GM21576 (cell line): ENCODE data around the gene YES1.
"Not testable (repeated sequence)": the region's sequence is repeated elsewhere in the genome, so short reads cannot be mapped to it uniquely, and the experiment has no call there.

Experiments
- ATAC-seq: cut with Tn5 transposase; IDR thresholded peaks from one replicate; pipeline ENCODE4 v1.9.1; 2021; ENCODE audit warnings: mild to moderate bottlenecking, moderate library complexity; ENCODE audit not compliant: unreplicated experiment

The YES1 gene

DNA sequence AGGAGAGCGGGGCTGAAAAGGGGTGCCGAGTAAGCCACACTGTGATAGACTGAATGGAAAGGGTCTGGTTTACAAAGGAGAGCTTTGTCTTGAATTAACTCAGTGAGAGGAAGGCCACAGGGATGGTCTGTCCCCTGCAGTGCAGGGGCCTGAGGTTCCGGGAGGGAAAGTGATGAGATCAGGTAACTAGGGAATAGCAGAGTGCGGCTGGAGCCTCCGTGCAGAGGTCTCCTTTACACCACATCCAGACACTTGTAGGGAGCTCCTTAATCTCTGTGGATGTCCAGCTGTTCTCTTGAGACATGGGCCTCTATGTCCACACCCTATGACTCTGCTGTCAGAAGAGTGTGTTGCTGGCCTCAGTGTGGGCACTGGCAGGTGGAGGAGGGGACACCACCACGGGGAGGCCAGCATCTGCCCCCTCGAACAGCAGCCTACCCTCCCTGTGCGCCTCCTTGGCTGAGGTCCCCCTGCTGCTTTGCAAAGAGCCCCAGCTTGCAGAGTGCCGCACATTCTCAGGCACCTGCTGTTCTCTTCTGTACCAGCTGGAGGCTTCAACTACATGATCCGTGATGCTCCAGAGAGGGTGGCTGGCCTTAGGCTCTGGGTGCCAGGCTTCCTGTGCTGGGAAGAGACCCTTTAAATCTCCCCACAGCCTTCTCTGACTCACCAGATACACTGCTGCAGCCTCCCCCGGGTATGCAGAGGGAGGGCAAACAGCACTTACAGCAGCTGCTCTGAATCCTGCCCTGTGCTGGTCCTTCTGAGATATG, 125.5 kb downstream of the YES1 start:
- ATAC-seq, result no peak

DNA sequence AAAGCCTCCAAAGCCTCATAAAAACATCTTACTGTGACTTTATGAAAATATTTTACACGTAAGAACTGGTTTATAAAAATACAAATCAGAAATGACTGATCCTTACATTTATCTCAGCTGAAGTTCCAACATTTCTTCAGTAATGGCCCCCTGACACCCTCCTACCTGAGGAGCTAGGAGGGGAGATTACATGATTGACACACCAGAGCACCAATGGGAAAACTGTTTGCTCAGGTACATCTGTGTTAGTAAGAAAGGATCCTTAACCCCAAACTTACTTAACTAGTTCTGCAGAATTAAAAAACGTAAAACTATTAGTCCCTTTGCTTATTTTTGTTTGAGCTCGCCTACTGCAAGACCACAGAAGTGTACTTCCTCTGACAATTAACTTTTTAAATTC, 126.6 kb downstream of the YES1 start:
- no peak for ATAC-seq

DNA sequence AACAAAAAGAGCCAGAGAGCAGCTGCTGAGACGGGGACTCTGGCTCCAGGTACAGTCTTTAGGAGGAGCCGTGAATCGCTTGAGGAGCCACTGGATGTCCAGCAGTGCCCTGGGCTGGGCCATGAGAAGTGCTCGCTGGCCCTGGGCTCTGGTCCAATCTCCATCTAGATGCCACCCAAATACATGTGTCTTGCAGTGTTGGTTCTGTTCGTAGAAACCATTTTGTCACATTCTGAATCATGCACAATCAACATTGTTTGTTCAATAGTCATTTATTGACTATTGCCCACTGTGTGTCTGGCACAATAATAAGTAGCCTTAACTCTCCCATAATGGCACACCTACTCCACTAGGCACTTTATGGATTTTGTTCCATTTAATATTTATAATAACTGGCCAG, 128.5 kb downstream of the YES1 start:
- ATAC-seq, result no peak

DNA sequence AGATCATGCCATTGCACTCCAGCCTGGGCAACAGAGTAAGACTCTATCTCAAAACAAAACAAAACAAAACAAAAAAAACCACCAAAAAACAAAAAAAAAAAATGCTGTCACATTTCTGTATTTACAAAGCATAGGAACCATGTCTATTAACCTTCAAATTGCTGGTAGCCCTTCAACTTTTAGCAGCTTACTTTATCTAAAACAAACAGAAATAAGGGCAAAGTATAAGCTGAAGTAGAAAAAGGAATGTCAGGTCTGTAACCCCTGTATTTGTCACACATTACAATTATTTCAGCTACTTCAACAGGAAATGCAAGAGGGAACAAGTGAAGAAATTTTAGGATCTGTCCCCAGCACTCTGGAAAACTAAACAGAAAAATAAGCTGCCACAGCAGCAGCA, 129.2 kb downstream of the YES1 start:
- no peak for ATAC-seq

DNA sequence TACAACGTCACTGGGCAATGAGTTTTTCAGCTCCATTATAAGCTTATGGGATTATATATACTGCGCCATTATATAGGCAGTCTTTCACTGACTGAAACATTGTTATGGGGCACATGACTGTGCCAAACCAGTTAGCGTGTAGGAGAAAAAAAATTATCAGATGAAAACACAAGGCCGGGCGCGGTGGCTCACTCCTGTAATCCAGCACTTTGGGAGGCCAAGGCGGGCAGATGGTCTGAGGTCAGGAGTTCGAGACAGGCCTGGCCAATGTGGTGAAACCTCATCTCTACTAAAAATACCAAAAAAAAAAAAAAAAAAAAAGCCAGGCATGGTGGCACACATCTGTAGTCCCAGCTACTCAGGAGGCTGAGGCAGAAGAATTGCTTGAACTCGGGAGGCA, 129.6 kb downstream of the YES1 start:
- ATAC-seq, result not testable (repeated sequence)

DNA sequence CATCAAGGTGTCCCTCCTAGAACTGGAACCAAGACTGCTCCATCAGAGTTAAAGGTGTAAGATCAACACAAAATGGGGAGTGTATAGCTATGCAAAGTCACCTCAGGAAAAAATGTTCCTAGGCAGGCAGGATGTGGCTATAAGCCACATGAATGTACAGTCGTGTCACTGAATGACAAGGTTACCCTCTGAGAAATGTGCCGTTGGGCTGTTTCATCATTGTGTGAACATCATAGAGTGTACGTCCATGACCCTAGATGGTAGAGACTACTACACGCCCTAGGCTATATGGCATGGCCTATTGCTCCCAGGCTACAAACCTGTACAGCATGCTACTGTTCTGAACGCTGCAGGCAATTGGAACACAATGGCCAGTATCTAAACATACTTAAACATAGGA, 130.1 kb downstream of the YES1 start:
- ATAC-seq, result no peak

DNA sequence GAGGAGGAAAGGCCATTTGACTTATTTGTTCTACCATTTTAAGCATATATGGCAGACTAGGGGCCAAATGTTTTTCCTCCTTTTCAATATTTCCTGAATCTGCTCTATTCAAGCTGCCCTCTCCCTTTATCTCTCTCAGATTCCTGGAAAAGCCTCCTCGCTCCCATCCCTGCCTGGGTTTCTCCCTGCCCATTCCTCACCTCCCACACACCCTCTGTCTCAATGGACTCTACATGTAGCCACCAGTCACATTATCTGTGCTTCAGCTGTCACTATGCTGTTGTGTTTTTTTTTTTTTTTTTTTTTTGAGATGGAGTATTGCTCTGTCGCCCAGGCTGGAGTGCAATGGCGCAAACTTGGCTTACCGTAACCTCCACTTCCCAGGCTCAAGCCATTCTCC, 131.7 kb downstream of the YES1 start:
- no peak for ATAC-seq

DNA sequence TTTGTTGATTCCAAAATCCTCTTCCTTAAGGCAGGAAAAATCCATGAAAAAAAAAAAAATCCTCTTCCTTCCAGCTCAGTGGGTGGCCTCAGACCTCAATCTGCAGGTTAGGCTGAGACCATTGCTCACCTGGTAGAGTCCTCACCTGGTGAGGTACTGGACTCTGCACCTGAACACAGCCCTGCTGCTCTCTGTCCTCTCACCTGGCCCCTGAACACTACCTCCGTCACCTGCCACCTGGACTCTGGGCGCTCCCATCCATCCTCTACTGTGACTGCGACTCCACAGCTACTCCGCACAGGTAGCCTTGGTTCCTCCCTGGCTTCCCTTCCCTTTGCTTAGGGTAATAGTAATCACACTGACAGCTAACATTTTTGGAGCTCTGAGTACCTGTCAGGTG, 132.5 kb downstream of the YES1 start:
- ATAC-seq, result no peak

DNA sequence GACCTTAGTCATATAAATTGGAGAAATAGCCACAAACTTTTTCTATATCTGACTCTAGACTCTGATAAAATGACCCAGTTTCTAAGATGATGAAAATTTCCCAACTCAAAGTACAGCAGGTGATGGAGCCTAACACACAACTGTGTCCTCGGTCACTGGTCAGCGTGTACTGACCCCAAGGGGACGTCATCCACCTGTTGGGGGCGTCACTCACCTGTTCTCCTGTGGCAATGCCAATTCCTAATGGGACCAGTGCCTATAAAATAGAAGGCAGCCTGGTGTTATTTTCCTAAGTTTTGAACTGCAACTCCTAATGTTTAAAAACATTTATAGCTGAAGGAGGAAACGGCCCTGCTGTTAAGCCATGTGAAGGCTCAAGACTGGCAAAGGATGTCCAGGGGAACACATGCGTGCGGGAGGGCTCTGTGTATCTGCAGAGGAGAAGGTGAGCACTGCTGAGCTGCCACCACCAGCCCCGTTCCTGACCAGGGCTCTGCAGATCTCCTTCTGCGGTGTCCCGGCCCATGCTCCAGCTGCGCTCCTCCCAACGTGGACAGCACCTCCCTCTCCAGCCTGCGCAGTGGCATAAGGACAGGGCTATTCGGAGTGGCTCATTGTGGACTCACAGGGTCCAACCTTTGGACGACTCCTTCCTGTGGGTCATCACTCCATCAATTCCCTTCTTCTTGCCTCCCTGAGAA, 133.4 kb downstream of the YES1 start:
- no peak for ATAC-seq

DNA sequence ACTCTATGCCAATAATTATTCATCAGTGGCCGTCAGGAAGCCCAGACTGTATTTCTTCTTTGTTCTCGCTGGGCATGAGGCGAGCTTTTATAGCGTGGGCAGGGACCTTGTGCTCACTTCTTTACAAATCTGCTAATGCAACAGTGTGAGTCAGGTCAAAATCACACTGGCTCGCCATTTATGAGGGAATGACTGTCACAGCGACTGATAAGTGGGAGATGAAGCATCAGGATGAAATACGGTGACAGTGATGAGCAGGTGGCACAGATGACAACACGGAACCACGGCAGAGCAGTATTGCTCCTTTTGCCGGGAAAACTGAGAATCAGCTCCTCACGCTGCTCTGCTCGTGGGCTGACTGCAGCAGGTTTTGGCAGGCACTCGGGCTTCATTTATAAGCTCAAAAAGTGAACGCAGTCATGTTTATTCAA, 134.1 kb downstream of the YES1 start:
- no peak for ATAC-seq

DNA sequence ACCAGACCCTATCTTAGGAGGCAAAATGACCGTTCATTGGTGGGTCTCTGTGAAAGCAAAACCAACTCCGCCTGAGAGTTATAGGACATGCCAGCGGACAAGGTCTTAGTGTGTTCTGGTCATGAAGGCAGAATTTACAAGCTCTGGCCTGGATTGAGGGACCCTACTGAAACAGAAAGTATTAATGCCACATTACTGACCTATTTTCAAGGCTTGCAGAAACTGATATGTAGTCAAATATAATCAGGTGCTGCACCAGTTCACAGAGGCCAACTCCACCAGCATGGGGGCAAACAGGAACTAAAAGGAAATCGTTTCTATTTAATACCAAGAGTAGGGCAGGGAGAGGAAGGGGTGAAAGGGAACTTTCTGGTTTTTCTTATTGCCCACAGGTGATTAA, 134.9 kb downstream of the YES1 start:
- ATAC-seq, result no peak

DNA sequence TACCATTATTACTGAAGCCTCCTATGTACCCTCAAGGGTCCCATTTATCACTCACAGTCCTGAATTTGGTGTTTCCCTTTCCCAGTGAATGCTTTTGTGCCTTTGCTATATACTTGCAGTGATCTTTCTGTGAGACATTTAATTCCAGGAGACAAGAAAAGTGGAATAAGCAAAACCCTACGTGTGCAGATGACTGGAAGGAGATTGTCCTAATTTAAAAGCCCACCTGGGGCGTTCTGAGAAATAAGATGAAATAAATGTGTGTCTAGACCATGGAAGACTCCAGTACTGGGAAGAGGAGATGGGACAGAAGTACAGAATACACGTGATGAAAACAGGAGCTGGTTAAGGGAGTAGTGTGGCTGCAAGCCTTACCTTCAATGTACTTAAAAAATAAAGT, 135.3 kb downstream of the YES1 start:
- ATAC-seq, result no peak

DNA sequence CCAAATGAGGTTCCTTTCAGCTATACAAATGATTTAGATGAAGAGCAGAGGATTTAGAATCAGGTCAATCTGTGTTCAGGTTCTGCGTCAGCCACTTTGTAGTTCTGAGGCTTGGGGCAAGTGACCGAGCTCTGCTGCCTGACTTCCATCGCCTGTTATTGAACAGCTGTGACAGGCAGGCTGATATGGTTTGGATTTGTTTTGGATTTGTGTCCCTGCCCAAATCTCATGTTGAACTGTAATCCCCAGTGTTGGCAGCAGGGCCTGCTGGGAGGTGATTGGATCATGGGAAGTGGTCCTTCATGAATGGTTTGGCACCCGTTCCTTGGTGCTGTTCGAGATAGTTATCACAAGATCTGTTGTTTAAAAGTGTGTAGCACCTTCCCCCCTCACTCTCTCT, 136.0 kb downstream of the YES1 start:
- ATAC-seq, result no peak

DNA sequence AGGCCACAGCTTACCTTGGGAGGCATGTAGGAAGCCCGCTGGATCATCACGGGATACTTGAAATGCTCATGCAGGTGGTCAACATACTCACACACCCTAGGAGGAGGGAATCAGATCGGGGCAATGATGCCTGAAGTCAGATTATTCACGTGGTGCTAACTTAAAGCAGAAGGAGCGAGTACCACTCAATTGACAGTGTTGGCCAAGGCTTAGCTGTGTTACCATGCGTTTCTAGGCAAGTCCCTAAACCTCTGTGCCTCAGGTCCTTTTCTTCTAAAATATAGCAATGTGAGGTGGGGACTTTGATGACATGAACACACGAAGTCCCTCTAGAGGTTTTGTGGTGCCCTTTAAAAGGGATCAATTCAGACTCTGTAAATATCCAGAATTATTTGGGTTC, 136.7 kb downstream of the YES1 start:
- no peak for ATAC-seq

DNA sequence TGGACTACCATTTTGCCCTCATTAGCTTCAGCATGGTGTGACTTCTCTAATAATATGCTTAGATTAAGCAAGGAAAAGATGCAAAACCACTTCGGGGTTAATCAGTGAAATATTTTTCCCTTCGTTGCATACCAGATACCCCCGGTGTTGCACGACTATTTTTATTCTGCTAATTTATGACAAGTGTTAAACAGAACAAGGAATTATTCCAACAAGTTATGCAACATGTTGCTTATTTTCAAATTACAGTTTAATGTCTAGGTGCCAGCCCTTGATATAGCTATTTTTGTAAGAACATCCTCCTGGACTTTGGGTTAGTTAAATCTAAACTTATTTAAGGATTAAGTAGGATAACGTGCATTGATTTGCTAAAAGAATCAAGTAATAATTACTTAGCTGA, 138.3 kb downstream of the YES1 start:
- ATAC-seq, result no peak

DNA sequence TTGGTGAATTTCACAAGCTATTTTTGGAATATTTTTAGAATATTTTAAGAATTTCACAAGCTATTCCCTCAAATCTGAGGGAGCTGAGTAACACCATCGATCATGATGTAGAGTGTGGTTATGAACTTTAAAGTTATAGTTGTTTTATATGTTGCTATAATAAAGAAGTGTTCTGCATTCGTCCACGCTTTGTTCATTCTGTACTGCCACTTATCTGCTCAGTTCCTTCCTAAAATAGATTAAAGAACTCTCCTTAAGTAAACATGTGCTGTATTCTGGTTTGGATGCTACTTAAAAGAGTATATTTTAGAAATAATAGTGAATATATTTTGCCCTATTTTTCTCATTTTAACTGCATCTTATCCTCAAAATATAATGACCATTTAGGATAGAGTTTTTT, 138.7 kb downstream of the YES1 start:
- ATAC-seq, result no peak
